ENCODE measurements around the gene FREM1. TPM values are rescaled to one million over a fixed set of nuclear protein-coding genes. Genes with fewer than 3 reads are reported as not detected.

Gene FREM1
- total RNA-seq, 1 donor from 2014 or later: 0.85 TPM

GRCh38 chr9:14935106-14935751 is 25.0 kb upstream of the FREM1 start:
- Histone ChIP-seq H3K4me3 (no peak overlapping the region), H3K4me1 (no peaks in the 10 kb centered on the region), H3K9me3 (no peaks in the 10 kb centered on the region), H3K36me3 (no peaks in the 10 kb centered on the region), H3K27ac (no peak overlapping the region), H3K27me3 (no peaks in the 10 kb centered on the region)
- intact Hi-C loops (cut with DNase I): no loop called here
- DNase-seq (ENCODE audit: low spot score in 2 of 2): no peak
- no peak for TF ChIP-seq CTCF (IDR thresholded peaks at IDR 0.05)

GRCh38 chr9:14932641-14933040 is 22.4 kb upstream of the FREM1 start:
- Histone ChIP-seq H3K27me3 (no peaks in the 10 kb centered on the region), H3K36me3 (no peaks in the 10 kb centered on the region), H3K9me3 (no peaks in the 10 kb centered on the region), H3K4me3 (no peak overlapping the region), H3K27ac (no peak overlapping the region), H3K4me1 (no peaks in the 10 kb centered on the region)
- no peak for DNase-seq (ENCODE audit: low spot score in 2 of 2)
- intact Hi-C loops (cut with DNase I): no loop called here
- TF ChIP-seq CTCF (IDR thresholded peaks at IDR 0.05): no peak

GRCh38 chr9:14932231-14932630 is 22.0 kb upstream of the FREM1 start:
- H3K36me3 ChIP-seq: no peaks in the 10 kb centered on the region
- no peak overlapping the region for H3K4me3 ChIP-seq
- no peak for TF ChIP-seq CTCF (IDR thresholded peaks at IDR 0.05)
- no peak for DNase-seq (ENCODE audit: low spot score in 2 of 2)
- no peaks in the 10 kb centered on the region for H3K4me1 ChIP-seq
- H3K27me3 ChIP-seq: no peaks in the 10 kb centered on the region
- H3K9me3 ChIP-seq: no peaks in the 10 kb centered on the region
- intact Hi-C loops (cut with DNase I): no loop called here
- H3K27ac ChIP-seq: no peak overlapping the region

- no peak for DNase-seq (ENCODE audit: low spot score in 2 of 2)
- H3K36me3 ChIP-seq: no peaks in the 10 kb centered on the region
- H3K9me3 ChIP-seq: no peaks in the 10 kb centered on the region
- no peaks in the 10 kb centered on the region for H3K4me1 ChIP-seq
- H3K27ac ChIP-seq: no peak overlapping the region
- H3K4me3 ChIP-seq: no peak overlapping the region
- no peak for TF ChIP-seq CTCF (IDR thresholded peaks at IDR 0.05)
- H3K27me3 ChIP-seq: no peaks in the 10 kb centered on the region
- intact Hi-C loops (cut with DNase I): no loop called here
These were observed 16.9 kb upstream of the FREM1 start for GRCh38 chr9:14926941-14927624.

GRCh38 chr9:14924230-14925219 is 14.3 kb upstream of the FREM1 start:
- DNase-seq (ENCODE audit: low spot score in 2 of 2): no peak
- no peaks in the 10 kb centered on the region for H3K4me1 ChIP-seq
- no peaks in the 10 kb centered on the region for H3K9me3 ChIP-seq
- H3K27me3 ChIP-seq: no peaks in the 10 kb centered on the region
- H3K27ac ChIP-seq: no peak overlapping the region
- intact Hi-C loops (cut with DNase I): no loop called here
- peak overlapping the region in 1 of 2 donors; percentile 43 for H3K4me3 ChIP-seq
- no peaks in the 10 kb centered on the region for H3K36me3 ChIP-seq
- no peak for TF ChIP-seq CTCF (IDR thresholded peaks at IDR 0.05)

All from ascending aorta (tissue), 2 donors.